Mesenchymal stem cell (in vitro differentiated cells and primary cell): ENCODE results near the gene SMIM22.

ENCODE experiments used
- DNase-seq: peaks from one replicate; pipeline ENCODE4 v3.0.0-alpha.2; 2013
- H2AFZ ChIP-seq: one replicate; pipeline ENCODE4 v1.6.1; 2013; ENCODE audit warnings: low read depth, mild to moderate bottlenecking, control low read depth, inconsistent platforms, low read length, moderate library complexity
- H2AK5ac ChIP-seq: 2 replicates; pipeline ENCODE4 v1.6.1; 2013; ENCODE audit warnings: low read length, moderate library complexity, mild to moderate bottlenecking, inconsistent platforms; ENCODE audit not compliant: severe bottlenecking
- H2BK120ac ChIP-seq: one replicate; pipeline ENCODE4 v1.6.1; 2013; ENCODE audit warnings: low read depth, mild to moderate bottlenecking, inconsistent platforms, low read length, moderate library complexity
- H2BK12ac ChIP-seq, 2 experiments: one replicate each; pipeline ENCODE4 v1.6.1; 2013; ENCODE audit warnings: inconsistent platforms in 2 of 2, low read length in 2 of 2, mild to moderate bottlenecking in 2 of 2, moderate library complexity in 2 of 2, control low read depth in 1 of 2
- H2BK15ac ChIP-seq: one replicate; pipeline ENCODE4 v1.6.1; 2013; ENCODE audit warnings: mild to moderate bottlenecking, low read depth, inconsistent platforms; ENCODE audit not compliant: poor library complexity, severe bottlenecking
- H2BK5ac ChIP-seq: 2 replicates; pipeline ENCODE4 v1.6.1; 2013; ENCODE audit warnings: low read depth, mild to moderate bottlenecking, low read length, control low read depth, inconsistent platforms; ENCODE audit not compliant: poor library complexity, severe bottlenecking
- H3K14ac ChIP-seq, 2 experiments: one replicate each; pipeline ENCODE4 v1.6.1; 2013; ENCODE audit warnings: inconsistent platforms in 2 of 2, low read length in 2 of 2, control low read depth in 1 of 2, mild to moderate bottlenecking in 1 of 2, moderate library complexity in 1 of 2
- H3K18ac ChIP-seq, 2 experiments: one replicate each; pipeline ENCODE4 v1.6.1; 2013; ENCODE audit warnings: inconsistent platforms in 2 of 2, low read length in 2 of 2, control low read depth in 1 of 2, low read depth in 1 of 2, mild to moderate bottlenecking in 1 of 2
- H3K23ac ChIP-seq, 2 experiments: one replicate each; pipeline ENCODE4 v1.6.1; 2013; ENCODE audit warnings: inconsistent platforms in 2 of 2, low read length in 2 of 2, mild to moderate bottlenecking in 2 of 2, moderate library complexity in 2 of 2, control low read depth in 1 of 2
- H3K27ac ChIP-seq: 2 replicates; pipeline ENCODE4 v1.5.1; 2013; ENCODE audit warnings: mild to moderate bottlenecking, moderate library complexity, low read length, control low read depth, inconsistent platforms; ENCODE audit not compliant: poor library complexity, severe bottlenecking
- H3K27me3 ChIP-seq, 2 experiments: 2 replicates each; pipeline versions ENCODE4 v1.6.1 to v1.7.0; 2013; ENCODE audit warnings: low read length in 2 of 2, mild to moderate bottlenecking in 2 of 2, moderate library complexity in 2 of 2, control low read depth in 1 of 2, inconsistent platforms in 1 of 2; ENCODE audit not compliant: control insufficient read depth in 1 of 2, insufficient read depth in 1 of 2
- H3K36me3 ChIP-seq, 2 experiments: 2 replicates each; pipeline versions ENCODE4 v1.6.1 to v1.7.0; 2013; ENCODE audit warnings: low read length in 2 of 2, control low read depth in 1 of 2, inconsistent platforms in 1 of 2, low read depth in 1 of 2, mild to moderate bottlenecking in 1 of 2; ENCODE audit not compliant: insufficient read depth in 2 of 2, control insufficient read depth in 1 of 2
- H3K4ac ChIP-seq, 2 experiments: one replicate each; pipeline ENCODE4 v1.6.1; 2013; ENCODE audit warnings: inconsistent platforms in 2 of 2, low read length in 2 of 2, mild to moderate bottlenecking in 2 of 2, moderate library complexity in 2 of 2, control low read depth in 1 of 2, low read depth in 1 of 2
- H3K4me1 ChIP-seq: 2 replicates; pipeline ENCODE4 v1.6.1; 2013; ENCODE audit warnings: low read depth, low read length, control low read depth; ENCODE audit not compliant: control insufficient read depth, insufficient read depth
- H3K4me2 ChIP-seq: 2 replicates; pipeline ENCODE4 v1.6.1; 2013; ENCODE audit warnings: low read length, mild to moderate bottlenecking, inconsistent platforms; ENCODE audit not compliant: poor library complexity, severe bottlenecking
- H3K4me3 ChIP-seq, 2 experiments: 2 replicates each; pipeline versions ENCODE4 v1.5.1 to v1.7.0; 2013; ENCODE audit warnings: low read length in 2 of 2, mild to moderate bottlenecking in 2 of 2, control low read depth in 1 of 2, low read depth in 1 of 2; ENCODE audit not compliant: insufficient read depth in 1 of 2
- H3K79me1 ChIP-seq: replicated peaks from 2 replicates; pipeline ENCODE4 v1.6.1; 2013; ENCODE audit warnings: mild to moderate bottlenecking, control low read depth, low read length, inconsistent platforms; ENCODE audit not compliant: poor library complexity, severe bottlenecking
- H3K9ac ChIP-seq: 2 replicates; pipeline ENCODE4 v1.7.0; 2013; ENCODE audit warnings: mild to moderate bottlenecking, low read length, moderate library complexity
- H3K9me3 ChIP-seq: 2 replicates; pipeline ENCODE4 v1.7.0; 2013; ENCODE audit warnings: mild to moderate bottlenecking, low read length; ENCODE audit not compliant: control insufficient read depth
- H4K8ac ChIP-seq: one replicate; pipeline ENCODE4 v1.6.1; 2013; ENCODE audit warnings: inconsistent platforms, mild to moderate bottlenecking, low read length, moderate library complexity
- H4K91ac ChIP-seq: one replicate; pipeline ENCODE4 v1.6.1; 2013; ENCODE audit warnings: mild to moderate bottlenecking, low read length, inconsistent platforms
- WGBS: methylation state at CpG from one replicate; pipeline ENCODE4 v1.1.7; 2013; ENCODE audit warnings: mixed read lengths; 5-methylcytosine and 5-hydroxymethylcytosine counted together

Gene SMIM22

DNA sequence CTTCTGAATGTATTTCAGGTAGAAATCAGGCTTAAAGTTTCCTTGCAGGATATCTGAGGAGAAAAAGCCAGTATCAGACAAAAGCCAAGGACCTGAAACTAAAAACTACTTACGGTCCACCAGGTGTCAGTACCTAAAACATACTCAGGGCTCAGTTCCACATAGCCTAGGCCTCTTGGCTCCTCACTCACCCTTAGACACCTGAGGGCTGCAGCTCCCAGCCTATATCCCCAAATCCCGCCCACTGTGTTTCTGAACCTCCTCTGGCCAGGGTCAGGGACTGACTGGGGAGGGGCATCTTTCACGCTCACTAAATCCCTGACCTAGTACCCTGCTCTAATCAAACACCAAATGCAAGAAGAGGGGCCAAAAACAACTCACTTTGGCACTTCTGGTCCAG, 16.1 kb downstream of the SMIM22 start:
- H4K91ac ChIP-seq, result no peak overlapping the region
- peaks cover 16% of the 10 kb centered on the region for H3K79me1 ChIP-seq
- no peak overlapping the region for H3K9ac ChIP-seq
- no peak overlapping the region for H3K4ac ChIP-seq
- H3K36me3 ChIP-seq, result peaks cover 66 to 83% of the 10 kb centered on the region in 2 experiments
- H2BK12ac ChIP-seq, result no peak overlapping the region
- no peak overlapping the region for H3K27ac ChIP-seq
- no peak overlapping the region for H2AFZ ChIP-seq
- no peak for DNase-seq
- H3K4me2 ChIP-seq, result no peak overlapping the region
- H3K27me3 ChIP-seq, result no peaks in the 10 kb centered on the region
- no peak overlapping the region for H2AK5ac ChIP-seq
- no peak overlapping the region for H2BK120ac ChIP-seq
- no peak overlapping the region for H3K14ac ChIP-seq
- H2BK15ac ChIP-seq, result no peak overlapping the region
- H3K18ac ChIP-seq, result no peak overlapping the region
- no peaks in the 10 kb centered on the region for H3K4me1 ChIP-seq
- H3K4me3 ChIP-seq, result no peak overlapping the region
- no peak overlapping the region for H2BK5ac ChIP-seq
- 96% methylated on average over 3 of the region's 3 CpGs for WGBS
- H4K8ac ChIP-seq, result no peak overlapping the region
- no peak overlapping the region for H3K23ac ChIP-seq
- no peaks in the 10 kb centered on the region for H3K9me3 ChIP-seq

DNA sequence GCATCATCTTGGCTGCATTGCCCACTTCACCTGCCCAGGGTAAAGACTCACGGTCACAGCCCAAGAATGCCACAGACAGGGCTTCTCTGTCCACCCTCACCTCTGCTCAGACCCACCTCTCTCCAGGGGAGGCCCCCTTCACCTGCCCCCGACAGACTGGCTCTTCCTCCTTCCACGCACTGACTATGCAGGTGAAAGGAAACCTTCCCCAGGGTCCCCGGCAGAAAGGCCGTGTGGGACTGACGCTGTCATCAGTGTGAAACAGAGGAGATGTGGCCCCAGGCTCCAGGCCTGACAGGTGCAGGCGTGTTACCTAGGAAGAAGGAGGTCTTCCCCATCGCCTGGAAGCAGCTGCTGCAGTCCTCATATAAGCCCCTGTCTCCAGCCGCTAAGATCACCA, 16.6 kb downstream of the SMIM22 start:
- 95% methylated on average over 9 of the region's 9 CpGs for WGBS
- Histone ChIP-seq H2AFZ (no peak overlapping the region), H3K4me3 (no peak overlapping the region), H3K23ac (no peak overlapping the region), H2BK12ac (no peak overlapping the region), H3K18ac (no peak overlapping the region), H3K4me2 (no peak overlapping the region), H3K4me1 (no peaks in the 10 kb centered on the region), H3K9ac (no peak overlapping the region), H3K79me1 (peaks cover 16% of the 10 kb centered on the region), H2BK15ac (no peak overlapping the region), H3K27ac (no peak overlapping the region), H2AK5ac (no peak overlapping the region), H4K91ac (no peak overlapping the region), H3K9me3 (no peaks in the 10 kb centered on the region), H4K8ac (peak overlapping the region; percentile 23), H2BK120ac (no peak overlapping the region), H3K36me3 (peaks cover 64 to 83% of the 10 kb centered on the region in 2 experiments), H3K4ac (no peak overlapping the region), H3K27me3 (no peaks in the 10 kb centered on the region), H3K14ac (no peak overlapping the region), H2BK5ac (no peak overlapping the region)
- DNase-seq, result no peak

DNA sequence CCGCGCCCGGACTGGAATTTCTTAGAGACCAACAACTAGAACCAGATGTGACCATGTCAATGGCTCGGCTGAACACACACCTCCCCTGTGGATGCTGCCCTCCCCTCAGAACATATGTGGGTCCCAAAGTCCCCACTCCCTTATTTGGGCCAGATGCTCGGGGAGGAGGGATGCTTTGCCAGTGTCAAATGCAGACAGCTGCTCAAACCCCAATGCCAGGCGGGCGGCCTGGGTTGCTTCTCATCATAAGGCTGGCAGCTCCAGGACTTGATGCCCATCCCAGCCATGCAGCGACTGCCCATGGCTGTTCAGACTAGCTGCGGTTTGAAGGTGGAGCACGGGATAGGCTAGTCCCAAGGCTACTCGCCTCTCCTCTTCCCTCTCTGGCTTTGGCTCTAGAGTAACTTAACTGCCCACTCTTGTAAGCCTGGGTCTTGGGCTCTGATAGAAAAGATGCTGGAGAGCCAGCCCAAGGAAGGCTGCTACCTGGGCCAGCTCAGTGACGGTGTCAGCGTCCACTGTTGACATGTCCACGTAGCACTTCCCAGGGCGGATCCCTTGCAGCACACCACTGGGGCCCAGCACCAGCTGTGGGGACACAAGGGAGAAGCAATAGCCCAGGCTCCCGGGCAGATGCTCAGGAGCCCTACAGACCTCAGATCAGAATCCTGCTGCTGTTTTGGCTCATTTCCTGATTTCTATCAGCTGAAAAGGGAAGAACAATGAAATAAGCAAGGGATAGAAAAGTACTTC, 18.3 kb downstream of the SMIM22 start:
- no peak overlapping the region for H2BK5ac ChIP-seq
- peaks cover 20% of the 10 kb centered on the region for H3K79me1 ChIP-seq
- H3K4ac ChIP-seq, result no peak overlapping the region
- no peak overlapping the region for H4K8ac ChIP-seq
- no peak overlapping the region for H2BK120ac ChIP-seq
- no peak overlapping the region for H2AK5ac ChIP-seq
- no peak overlapping the region for H3K4me3 ChIP-seq
- no peak overlapping the region for H2BK12ac ChIP-seq
- H2AFZ ChIP-seq, result no peak overlapping the region
- no peak overlapping the region for H3K9ac ChIP-seq
- H3K23ac ChIP-seq, result no peak overlapping the region
- no peaks in the 10 kb centered on the region for H3K9me3 ChIP-seq
- no peaks in the 10 kb centered on the region for H3K4me1 ChIP-seq
- H3K18ac ChIP-seq, result no peak overlapping the region
- H3K27me3 ChIP-seq, result no peaks in the 10 kb centered on the region
- H3K36me3 ChIP-seq, result peaks cover 70 to 80% of the 10 kb centered on the region in 2 experiments
- no peak for DNase-seq
- no peak overlapping the region for H3K14ac ChIP-seq
- no peak overlapping the region for H3K4me2 ChIP-seq
- H2BK15ac ChIP-seq, result no peak overlapping the region
- no peak overlapping the region for H4K91ac ChIP-seq
- no peak overlapping the region for H3K27ac ChIP-seq
- WGBS, result 97% methylated on average over 16 of the region's 16 CpGs

DNA sequence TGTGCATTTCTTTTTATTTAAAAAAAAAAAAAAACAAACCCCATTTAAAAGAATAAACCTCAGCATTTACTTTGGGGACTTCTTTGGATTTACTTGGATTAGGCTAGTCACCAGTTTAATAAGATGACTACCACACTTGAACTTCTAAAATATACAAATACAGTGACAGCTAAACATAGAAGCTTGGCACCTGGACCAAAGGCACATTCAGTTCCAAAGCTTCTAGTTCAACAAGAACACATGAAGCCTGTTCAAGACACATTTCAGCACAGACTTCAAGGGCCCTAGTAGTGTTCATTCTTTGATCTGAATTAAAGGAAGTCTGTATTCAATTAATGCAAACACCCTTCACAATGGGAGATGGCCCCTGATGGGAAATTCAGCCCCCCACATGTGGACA, 18.9 kb downstream of the SMIM22 start:
- H2BK12ac ChIP-seq, result no peak overlapping the region
- H3K36me3 ChIP-seq, result peaks cover 75 to 80% of the 10 kb centered on the region in 2 experiments
- H3K4me2 ChIP-seq, result no peak overlapping the region
- no peaks in the 10 kb centered on the region for H3K27me3 ChIP-seq
- H3K14ac ChIP-seq, result no peak overlapping the region
- no peak overlapping the region for H4K91ac ChIP-seq
- no peak overlapping the region for H2AK5ac ChIP-seq
- H3K9me3 ChIP-seq, result no peaks in the 10 kb centered on the region
- no peak overlapping the region for H3K4me3 ChIP-seq
- H3K79me1 ChIP-seq, result peaks cover 24% of the 10 kb centered on the region
- no peak overlapping the region for H2BK120ac ChIP-seq
- no peak overlapping the region for H3K4ac ChIP-seq
- H2BK15ac ChIP-seq, result no peak overlapping the region
- H2BK5ac ChIP-seq, result no peak overlapping the region
- no peaks in the 10 kb centered on the region for H3K4me1 ChIP-seq
- no peak overlapping the region for H2AFZ ChIP-seq
- no peak overlapping the region for H3K9ac ChIP-seq
- H3K23ac ChIP-seq, result no peak overlapping the region
- H4K8ac ChIP-seq, result no peak overlapping the region
- no peak overlapping the region for H3K27ac ChIP-seq
- no peak for DNase-seq
- no peak overlapping the region for H3K18ac ChIP-seq
